Measurements from ENCODE around the gene TNFRSF1B.

- no peak for TF ChIP-seq EZH2phosphoT487 (IDR thresholded peaks at IDR 0.05; ENCODE audit: unreplicated experiment)
- TF ChIP-seq EZH2 (IDR thresholded peaks at IDR 0.05; ENCODE audit: low read depth, unreplicated experiment) = no peak
- TF ChIP-seq, protein P1, sequence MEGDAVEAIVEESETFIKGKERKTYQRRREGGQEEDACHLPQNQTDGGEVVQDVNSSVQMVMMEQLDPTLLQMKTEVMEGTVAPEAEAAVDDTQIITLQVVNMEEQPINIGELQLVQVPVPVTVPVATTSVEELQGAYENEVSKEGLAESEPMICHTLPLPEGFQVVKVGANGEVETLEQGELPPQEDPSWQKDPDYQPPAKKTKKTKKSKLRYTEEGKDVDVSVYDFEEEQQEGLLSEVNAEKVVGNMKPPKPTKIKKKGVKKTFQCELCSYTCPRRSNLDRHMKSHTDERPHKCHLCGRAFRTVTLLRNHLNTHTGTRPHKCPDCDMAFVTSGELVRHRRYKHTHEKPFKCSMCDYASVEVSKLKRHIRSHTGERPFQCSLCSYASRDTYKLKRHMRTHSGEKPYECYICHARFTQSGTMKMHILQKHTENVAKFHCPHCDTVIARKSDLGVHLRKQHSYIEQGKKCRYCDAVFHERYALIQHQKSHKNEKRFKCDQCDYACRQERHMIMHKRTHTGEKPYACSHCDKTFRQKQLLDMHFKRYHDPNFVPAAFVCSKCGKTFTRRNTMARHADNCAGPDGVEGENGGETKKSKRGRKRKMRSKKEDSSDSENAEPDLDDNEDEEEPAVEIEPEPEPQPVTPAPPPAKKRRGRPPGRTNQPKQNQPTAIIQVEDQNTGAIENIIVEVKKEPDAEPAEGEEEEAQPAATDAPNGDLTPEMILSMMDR (conservative IDR thresholded peaks at IDR 0.05; ENCODE audit: low read depth in 2 of 2) = no peak
- no peak for TF ChIP-seq CREB1 (CRISPR knock-in tag; IDR thresholded peaks at IDR 0.05; ENCODE audit: low read depth)
- no peak for TF ChIP-seq POLR2AphosphoS5 (IDR thresholded peaks at IDR 0.05; ENCODE audit: low read depth)
These were observed 7.0 kb upstream of the TNFRSF1B start for GRCh38 chr1:12159816-12160215.

All from GM23338 (cell line).